ENCODE data around the gene UBA1. TPM values are rescaled to one million over a fixed set of nuclear protein-coding genes. Genes with fewer than 3 reads are reported as not detected.
A peak's percentile ranks its signal among the peaks of the same experiment; 100 is the strongest.

The UBA1 gene
- total RNA-seq, 1 donor from 2014 or later = 235 TPM

DNA sequence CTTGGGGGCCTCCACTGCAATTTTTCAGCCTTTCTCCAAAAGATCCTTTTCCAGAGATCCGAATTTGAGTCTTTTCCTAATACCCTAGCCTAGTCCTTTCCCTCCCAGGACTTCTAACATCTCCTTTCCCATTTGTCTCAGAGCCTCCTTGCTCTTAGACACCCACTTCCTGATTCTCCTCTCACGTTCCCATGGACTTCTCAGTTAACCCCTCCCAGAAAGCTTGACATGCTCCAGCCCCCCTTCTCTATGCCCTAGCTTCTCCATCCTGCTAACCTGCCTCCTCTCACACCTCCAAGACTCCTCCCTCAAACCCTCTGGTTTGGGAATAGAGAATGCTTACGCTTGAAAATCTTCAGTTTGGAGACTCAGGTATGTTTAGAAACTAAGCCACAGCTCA, 2.5 kb downstream of the UBA1 start:
- TF ChIP-seq, protein P1, sequence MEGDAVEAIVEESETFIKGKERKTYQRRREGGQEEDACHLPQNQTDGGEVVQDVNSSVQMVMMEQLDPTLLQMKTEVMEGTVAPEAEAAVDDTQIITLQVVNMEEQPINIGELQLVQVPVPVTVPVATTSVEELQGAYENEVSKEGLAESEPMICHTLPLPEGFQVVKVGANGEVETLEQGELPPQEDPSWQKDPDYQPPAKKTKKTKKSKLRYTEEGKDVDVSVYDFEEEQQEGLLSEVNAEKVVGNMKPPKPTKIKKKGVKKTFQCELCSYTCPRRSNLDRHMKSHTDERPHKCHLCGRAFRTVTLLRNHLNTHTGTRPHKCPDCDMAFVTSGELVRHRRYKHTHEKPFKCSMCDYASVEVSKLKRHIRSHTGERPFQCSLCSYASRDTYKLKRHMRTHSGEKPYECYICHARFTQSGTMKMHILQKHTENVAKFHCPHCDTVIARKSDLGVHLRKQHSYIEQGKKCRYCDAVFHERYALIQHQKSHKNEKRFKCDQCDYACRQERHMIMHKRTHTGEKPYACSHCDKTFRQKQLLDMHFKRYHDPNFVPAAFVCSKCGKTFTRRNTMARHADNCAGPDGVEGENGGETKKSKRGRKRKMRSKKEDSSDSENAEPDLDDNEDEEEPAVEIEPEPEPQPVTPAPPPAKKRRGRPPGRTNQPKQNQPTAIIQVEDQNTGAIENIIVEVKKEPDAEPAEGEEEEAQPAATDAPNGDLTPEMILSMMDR (IDR thresholded peaks at IDR 0.05) = no peak
- no peak overlapping the region for H3K27ac Mint-ChIP-seq
- POLR2A ChIA-PET = no interaction called here
- H3K9me3 Mint-ChIP-seq = no peaks in the 10 kb centered on the region
- H3K36me3 Mint-ChIP-seq (ENCODE audit: low read depth) = peaks cover 40% of the 10 kb centered on the region
- CTCF ChIA-PET = interaction anchor here (1.0 to 2.9 kb wide), 2 partner anchors 22 to 188 kb away, joined by 3 to 12 read pairs; no protein-coding TSS in a partner anchor
- no peak for DNase-seq
- peak overlapping the region; percentile 62 for H3K4me3 Mint-ChIP-seq
- H3K27me3 Mint-ChIP-seq = no peaks in the 10 kb centered on the region
- no peak for ATAC-seq (ENCODE audit: low read depth)
- H3K4me1 Mint-ChIP-seq = peaks cover 50% of the 10 kb centered on the region
- intact Hi-C loops (cut with micrococcal nuclease) = no loop called here

DNA sequence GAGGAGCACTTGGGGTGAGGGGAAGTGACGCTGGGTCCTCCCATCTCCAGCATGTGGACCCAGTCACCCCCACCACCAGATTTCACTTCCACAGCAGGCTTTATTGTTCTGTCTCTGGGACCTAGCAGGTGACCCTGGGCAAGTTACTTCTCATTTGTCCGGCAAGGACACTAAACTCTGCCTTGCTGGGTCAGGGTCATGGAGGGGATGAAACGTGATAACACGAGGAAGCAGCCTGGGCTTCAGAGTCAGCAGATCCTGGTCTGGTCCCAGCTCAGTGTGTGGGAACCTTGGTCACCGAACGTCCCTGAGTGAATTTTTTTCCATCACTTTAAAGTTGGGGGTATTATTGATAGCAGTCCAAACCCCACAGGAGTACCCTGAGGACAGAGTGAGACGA, 3.9 kb downstream of the UBA1 start:
- intact Hi-C loops (cut with micrococcal nuclease) = no loop called here
- peaks cover 54% of the 10 kb centered on the region for H3K36me3 Mint-ChIP-seq (ENCODE audit: low read depth)

GRCh38 chrX:47198026-47198686, 4.5 kb downstream of the UBA1 start:
- DNase-seq = no peak
- CTCF ChIA-PET = no interaction called here
- no peak for ATAC-seq (ENCODE audit: low read depth)
- no peaks in the 10 kb centered on the region for H3K27me3 Mint-ChIP-seq
- TF ChIP-seq, protein P1 (IDR thresholded peaks at IDR 0.05) = no peak
- H3K9me3 Mint-ChIP-seq = no peaks in the 10 kb centered on the region
- peaks cover 38% of the 10 kb centered on the region for H3K4me1 Mint-ChIP-seq
- POLR2A ChIA-PET = no interaction called here
- intact Hi-C loops (cut with micrococcal nuclease) = no loop called here
- peaks cover 59% of the 10 kb centered on the region for H3K36me3 Mint-ChIP-seq (ENCODE audit: low read depth)
- H3K4me3 Mint-ChIP-seq = no peak overlapping the region
- no peak overlapping the region for H3K27ac Mint-ChIP-seq

More for the DNA sequence above, 3.9 kb downstream of the UBA1 start:
- H3K4me1 Mint-ChIP-seq = peaks cover 43% of the 10 kb centered on the region
- TF ChIP-seq, protein P1 (IDR thresholded peaks at IDR 0.05) = no peak
- DNase-seq (no peak), ATAC-seq (ENCODE audit: low read depth) (no peak)
- no peaks in the 10 kb centered on the region for H3K27me3 Mint-ChIP-seq
- no peak overlapping the region for H3K4me3 Mint-ChIP-seq
- no peaks in the 10 kb centered on the region for H3K9me3 Mint-ChIP-seq
- no peak overlapping the region for H3K27ac Mint-ChIP-seq
- CTCF ChIA-PET = no interaction called here
- POLR2A ChIA-PET = no interaction called here

DNA sequence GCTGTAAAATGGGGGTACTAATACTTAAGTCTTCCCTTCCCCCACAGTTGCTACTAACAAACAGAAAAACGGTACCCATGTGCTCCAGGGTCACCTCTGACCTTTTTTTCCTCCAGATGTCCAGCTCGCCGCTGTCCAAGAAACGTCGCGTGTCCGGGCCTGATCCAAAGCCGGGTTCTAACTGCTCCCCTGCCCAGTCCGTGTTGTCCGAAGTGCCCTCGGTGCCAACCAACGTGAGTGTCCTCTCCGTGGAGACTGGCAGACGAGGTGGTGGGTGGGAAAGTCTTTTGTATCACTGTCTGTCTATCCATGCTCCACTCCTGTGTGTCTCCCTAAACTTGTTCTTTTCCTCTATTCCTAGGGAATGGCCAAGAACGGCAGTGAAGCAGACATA, 5.1 kb downstream of the UBA1 start:
- Mint-ChIP-seq H3K27me3 (no peaks in the 10 kb centered on the region), H3K9me3 (no peaks in the 10 kb centered on the region), H3K36me3 (ENCODE audit: low read depth) (peaks cover 61% of the 10 kb centered on the region), H3K4me1 (peaks cover 32% of the 10 kb centered on the region), H3K27ac (no peak overlapping the region), H3K4me3 (no peak overlapping the region)
- ChIA-PET CTCF (no interaction called here), POLR2A (no interaction called here)
- intact Hi-C loops (cut with micrococcal nuclease) = no loop called here
- TF ChIP-seq, protein P1 (IDR thresholded peaks at IDR 0.05) = no peak
- no peak for DNase-seq
- no peak for ATAC-seq (ENCODE audit: low read depth)

DNA sequence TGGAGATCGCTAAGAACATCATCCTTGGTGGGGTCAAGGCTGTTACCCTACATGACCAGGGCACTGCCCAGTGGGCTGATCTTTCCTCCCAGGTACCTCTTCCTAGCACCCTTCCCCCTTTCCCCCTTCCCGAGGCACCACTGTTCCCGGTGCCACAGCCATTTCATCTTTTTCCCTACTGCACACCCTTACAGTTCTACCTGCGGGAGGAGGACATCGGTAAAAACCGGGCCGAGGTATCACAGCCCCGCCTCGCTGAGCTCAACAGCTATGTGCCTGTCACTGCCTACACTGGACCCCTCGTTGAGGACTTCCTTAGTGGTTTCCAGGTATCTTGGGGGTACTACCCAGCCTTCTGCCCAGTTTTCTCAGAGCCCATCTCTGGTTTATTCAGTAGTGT, 5.7 kb downstream of the UBA1 start:
- ChIA-PET POLR2A (interaction anchor here (0.7 kb wide), 2 partner anchors 19 to 20 kb away, joined by 3 to 4 read pairs; no protein-coding TSS in a partner anchor), CTCF (no interaction called here)
- DNase-seq (no peak), ATAC-seq (ENCODE audit: low read depth) (no peak)
- Mint-ChIP-seq H3K27ac (no peak overlapping the region), H3K4me3 (no peak overlapping the region), H3K4me1 (peaks cover 29% of the 10 kb centered on the region), H3K9me3 (no peaks in the 10 kb centered on the region), H3K27me3 (no peaks in the 10 kb centered on the region), H3K36me3 (ENCODE audit: low read depth) (peaks cover 63% of the 10 kb centered on the region)
- TF ChIP-seq, protein P1 (IDR thresholded peaks at IDR 0.05) = no peak
- intact Hi-C loops (cut with micrococcal nuclease) = no loop called here

Measured in activated B cell treated with CpG ODN at 0.5 μM for 24 hours (primary cell).